ENCODE measurements around the gene PPP1R8.
A peak's percentile ranks its signal among the peaks of the same experiment; 100 is the strongest.

PPP1R8 gene

DNA sequence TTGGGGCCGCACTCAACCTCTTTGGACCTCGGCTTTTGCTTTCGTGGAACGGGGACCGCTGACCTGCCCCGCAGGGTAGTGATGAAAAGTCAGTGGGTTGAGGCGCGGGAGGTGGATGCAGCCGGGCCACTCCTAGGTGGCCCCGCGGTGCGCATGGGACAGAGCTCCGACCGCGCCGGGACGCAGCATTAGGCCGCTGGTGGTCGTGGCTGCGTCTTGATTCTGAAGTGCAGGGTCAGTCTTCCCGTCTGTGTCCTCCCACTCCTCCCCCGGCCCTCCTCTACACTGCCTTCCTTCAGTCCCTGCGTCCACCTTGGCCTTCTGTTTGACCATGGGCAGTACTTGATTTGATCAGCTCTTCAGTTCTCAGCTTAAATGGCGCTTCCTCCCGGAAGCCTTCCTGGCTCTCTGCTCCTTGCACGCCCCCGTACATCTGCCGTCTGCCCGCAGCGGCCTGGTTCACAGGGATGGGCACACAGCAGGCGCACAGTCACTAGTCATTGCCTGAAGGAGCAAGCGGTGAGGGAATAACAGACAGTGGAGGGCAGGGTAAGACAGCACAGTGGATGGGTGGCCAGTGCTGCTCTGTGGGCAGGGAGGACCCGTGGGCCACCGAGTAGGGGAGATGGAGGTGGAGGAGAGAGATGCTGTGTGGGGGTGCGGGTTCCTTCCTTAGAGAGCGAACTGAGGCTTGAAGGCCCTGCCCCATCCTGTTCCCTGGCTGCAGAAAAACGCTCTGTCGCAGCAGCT is 42.4 kb downstream of the PPP1R8 start:
- DNase-seq: peak; percentile 55

DNA sequence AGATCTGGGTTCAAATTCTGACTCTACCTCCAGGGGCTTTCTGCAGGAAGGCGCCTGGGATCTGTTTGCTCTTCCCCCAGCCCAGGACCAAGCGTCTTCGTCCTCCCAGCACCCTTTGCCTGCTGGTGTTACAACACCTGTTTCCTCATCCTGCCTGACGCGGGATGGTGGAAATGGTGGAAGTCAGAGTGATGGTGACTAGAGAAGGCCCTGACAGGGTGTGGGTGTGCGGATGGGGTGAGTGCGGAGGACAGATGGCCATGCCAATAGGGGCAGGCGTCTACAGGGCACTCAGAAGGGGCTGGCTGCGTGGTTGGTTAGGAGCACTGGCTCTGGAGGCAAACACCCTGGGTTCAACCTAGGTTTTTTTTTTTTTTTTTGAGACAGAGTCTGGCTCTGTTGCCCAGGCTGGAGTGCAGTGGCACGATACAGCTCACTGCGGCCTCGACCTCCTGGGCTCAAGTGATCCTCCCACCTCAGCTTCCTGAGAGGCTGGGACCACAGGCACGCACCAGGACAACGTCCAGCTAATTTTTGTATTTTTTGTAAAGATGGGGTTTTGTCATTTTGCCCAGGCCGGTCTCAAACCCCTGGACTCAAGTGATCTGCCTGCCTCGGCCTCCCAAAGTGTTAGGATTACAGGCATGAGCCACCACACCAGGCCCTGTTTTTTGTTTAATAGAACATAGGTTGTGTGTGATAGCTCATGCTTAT is 43.2 kb downstream of the PPP1R8 start:
- no peak for DNase-seq

DNA sequence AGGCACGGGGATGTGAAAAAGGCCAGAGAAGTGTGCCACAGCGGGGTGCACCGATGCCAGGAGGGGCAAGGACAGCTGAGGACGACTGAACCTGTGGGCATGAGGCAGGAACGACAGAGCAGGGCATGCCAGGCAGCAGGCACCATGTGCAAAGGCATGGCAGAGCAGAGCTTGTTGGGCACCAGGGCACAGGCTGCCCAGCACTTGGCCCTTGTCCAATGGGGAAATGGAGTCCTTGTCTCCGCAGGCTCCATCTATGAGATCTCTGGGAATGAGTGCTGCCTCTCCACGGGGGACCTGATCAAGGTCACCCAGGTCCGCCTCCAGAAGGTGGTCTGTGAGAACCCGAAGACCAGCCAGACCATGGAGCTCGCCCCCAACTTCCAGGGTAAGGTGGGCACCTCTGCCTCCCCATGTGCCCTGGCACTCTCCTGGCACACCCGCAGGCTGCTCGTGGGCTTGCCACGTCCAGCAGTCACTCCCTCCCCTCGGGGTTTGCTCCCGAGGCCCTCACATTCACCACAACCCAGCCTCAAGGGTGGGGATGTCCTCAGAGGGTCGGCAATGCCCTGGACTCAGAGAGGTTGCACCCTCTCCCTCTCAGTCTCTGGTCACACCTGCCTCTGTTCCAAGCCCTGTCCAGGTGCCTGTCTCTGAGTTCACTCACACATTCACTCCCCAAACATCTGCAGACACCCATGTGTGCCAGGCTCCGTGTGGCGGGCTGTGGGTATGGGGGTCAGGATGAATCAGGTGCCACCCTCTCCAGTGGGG is 45.9 kb downstream of the PPP1R8 start:
- no peak for DNase-seq

DNA sequence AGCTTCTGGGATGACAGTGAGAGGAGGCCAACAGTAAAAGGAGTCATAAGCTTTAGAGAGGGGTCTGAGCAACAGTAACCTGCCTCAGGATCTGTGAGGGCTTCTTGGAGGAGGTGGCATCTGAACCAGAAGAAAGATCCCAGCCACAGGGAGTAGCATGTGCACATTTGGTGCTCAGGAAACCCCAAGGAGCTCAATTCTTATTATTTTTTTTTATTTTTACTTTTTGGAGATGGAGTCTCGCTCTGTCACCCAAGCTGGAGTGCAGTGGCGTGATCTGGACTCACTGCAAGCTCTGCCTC is 46.5 kb downstream of the PPP1R8 start:
- no peak for DNase-seq

DNA sequence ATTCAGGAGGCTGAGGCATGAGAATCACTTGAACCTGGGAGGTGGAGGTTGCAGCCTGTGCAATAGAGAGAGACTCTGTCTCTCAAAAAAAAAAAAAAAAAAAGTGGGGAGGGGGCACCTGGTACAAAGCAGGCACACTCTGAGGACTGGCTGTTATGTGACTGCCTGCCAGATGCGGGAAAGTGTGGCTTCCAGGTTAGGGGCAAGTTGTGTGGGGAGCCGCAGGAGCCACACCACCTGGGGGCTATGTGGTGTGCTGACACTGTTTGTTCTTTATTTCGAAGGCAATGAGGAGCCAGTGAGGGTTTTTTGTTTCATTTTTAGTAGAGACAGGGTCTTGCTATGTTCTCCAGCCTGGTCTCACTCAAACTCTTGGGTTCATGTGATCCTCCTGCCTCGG is 47.5 kb downstream of the PPP1R8 start:
- no peak for DNase-seq

DNA sequence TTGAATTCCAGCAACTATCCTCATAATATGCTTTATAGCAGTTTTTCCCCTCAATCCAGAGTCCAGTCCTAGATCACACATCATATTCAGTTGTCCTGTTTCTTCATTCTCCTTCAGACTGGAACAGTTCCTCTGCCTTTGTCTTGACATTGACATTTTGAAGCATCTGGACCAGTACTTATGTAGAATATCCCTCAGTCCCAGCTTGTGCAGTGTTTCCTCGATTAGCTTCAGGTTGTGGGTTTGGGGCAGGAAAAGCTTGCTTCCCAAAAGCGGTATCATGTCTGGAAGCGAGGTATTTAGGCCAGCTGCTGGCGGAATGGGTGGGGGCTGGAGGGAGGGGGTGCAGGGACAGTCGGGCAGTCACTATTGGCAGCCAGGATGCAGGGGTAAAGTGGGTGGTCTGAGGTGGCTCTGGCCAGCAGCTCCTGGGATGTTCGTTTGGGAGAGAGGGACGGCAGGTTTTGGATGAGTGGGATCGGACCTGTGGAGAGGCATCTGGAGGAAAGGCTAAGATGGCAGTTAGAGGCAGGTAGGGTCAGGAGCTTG is 48.3 kb downstream of the PPP1R8 start:
- DNase-seq: no peak

DNA sequence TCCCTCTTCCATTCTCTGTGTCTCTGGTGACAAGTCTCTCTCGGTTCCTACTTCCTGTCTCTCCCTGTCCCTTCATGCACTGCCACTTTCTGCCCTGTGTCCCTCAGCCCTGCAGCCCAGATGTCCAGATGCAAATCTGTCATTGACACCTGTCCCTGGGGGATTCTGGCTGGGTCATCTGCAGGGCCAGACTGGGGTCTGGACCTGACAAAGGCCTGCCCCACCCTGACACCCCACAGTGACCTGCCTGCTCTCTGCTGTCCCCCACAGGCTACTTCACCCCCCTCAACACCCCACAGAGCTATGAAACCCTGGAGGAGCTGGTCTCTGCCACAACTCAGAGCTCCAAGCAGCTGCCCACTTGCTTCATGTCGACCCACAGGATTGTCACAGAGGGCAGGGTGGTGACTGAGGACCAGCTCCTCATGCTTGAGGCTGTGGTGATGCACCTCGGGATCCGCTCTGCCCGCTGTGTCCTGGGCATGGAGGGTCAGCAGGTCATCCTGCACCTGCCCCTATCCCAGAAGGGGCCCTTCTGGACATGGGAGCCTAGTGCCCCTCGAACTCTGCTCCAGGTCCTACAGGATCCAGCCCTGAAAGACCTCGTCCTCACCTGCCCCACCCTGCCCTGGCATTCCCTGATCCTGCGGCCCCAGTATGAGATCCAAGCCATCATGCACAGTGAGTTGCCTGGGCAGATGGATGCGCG is 48.9 kb downstream of the PPP1R8 start:
- DNase-seq: no peak

DNA sequence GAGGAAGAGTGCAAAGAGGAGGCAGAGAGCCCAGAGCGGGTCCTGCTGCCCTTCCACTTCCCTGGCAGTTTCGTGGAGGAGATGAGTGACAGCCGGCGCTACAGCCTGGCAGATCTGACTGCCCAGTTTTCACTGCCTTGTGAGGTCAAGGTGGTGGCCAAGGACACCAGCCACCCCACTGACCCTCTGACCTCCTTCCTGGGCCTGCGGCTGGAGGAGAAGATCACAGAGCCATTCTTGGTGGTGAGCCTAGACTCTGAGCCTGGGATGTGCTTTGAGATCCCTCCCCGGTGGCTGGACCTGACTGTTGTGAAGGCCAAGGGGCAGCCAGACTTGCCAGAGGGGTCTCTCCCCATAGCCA is 51.9 kb downstream of the PPP1R8 start:
- DNase-seq: no peak

DNA sequence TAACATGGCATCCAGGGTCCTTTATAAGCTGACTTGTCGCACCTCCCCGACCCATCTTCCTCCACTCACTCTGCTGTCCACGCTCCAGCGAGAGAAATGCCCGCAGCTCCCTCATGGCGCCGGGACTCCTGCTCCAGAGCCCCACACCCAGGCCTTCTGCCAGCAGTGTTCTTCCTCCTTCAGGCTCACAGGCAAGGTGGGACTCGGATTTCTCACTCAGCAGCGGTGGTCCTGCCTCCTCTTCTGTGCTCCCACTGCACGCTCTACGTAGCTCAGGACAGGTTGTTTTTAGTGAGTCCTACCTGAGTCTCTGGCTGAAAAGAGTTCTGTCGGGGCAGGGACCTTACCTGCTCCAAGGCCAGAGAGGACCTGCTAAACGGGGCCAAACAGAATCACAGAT is 53.0 kb downstream of the PPP1R8 start:
- no peak for DNase-seq

DNA sequence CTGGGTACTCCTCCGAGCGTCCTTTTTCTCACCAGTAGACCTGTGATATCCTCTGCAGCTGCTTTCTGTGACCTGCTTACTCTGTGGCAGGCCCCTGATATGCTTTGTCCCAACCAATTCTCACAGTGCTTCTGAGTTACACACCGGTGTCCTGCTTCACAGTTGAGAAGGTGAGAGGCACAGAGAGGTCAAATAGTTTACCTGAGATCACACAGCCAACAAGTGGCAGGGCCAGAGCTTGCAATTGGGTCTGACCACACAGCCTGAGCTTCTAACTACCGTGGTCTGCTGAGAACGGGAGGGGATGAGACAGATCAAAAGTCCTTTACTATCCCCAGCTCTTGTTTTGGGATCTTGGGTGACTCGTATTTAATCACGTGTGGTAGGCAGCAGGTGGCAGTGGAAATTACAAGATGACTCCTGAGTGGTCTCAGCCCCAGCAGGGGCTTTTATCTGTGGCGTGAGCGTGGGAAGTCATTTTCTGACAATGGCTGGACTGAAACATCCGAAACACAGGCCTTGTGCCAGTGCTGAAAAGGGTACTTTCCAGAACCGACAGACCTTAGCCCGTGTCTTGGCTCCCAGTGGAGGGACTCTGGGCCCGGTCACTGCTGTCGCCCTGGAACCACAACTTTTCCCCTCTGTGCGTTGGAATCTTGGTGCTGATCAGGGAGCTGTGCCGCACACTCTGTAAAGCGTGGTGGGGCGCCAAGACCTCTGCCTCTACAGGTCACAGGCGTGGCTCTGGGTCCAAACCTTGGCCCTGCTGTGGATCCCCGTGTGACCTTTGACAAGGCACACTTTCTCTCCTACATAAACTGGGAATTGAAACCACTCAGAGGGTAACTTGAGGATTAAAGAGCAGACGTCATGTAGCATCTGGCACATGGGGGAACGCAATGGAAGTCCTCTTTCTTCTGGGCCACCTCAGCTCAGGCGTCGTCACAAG is 53.7 kb downstream of the PPP1R8 start:
- peak; percentile 11 for DNase-seq

DNA sequence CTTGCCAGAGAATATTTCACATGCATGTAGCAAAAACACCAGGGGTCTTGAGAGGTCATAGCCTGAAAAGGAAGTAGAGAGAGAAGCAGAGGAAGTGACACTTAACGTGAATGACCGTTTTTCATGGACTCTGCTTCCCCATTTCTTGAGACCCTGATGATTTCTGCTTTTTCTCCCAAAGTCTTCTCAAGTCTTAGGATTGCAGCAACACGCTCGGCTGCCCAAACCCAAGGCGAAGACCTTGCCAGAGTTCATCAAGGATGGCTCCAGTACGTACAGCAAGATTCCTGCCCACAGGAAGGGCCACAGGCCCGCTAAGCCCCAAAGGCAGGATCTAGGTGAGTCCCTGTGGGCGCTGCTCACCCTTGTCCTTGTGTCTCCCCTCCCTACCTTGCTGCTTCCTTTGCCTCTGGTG is 54.5 kb downstream of the PPP1R8 start:
- DNase-seq: no peak

DNA sequence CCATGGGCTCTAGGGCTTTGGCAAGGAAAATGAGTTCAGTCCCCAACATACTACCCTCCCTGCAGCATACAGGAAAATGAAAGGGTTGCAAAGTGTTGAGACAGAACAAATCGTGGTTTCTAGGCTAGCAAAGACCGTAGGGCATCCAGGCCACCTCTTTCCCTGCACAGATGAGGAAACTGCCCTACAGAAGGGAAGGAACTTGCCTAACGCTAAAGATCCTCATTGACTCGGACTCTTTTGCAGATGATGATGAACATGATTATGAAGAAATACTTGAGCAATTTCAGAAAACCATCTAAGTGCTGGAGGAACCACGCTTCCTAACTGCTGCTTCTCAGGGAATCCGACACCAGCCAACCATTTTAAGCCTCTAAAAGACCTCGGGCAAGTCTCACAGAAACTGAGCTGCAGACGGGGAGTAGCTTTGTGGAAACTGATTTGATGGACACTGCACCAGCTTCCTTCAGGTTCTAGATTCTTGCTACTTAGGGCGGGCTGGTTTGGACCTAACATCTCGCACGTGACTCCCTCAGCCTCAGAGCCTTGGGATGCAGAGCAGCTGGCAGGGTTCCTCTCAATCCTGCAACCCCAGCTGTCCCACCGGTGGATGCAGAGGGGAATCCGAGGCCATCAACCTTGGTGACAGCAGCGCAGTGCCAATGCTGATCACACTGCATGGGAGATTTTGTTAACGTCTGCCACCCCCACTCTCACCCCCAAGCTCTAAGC is 55.2 kb downstream of the PPP1R8 start:
- no peak for DNase-seq

DNA sequence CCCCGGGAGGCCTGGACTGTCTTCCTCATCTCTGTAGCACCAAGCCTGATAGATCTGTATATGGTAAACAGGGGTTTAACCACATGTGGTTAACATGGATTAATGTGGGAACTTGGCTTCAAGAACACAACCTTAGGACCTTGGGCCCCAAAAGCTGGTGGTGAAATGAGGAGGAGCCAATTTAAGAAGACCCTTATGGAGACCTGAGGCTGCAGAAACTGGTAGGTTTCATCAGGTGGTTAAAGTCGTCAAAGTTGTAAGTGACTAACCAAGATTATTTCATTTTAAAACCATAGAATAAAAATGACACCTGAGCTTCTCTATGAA is 55.7 kb downstream of the PPP1R8 start:
- no peak for DNase-seq

DNA sequence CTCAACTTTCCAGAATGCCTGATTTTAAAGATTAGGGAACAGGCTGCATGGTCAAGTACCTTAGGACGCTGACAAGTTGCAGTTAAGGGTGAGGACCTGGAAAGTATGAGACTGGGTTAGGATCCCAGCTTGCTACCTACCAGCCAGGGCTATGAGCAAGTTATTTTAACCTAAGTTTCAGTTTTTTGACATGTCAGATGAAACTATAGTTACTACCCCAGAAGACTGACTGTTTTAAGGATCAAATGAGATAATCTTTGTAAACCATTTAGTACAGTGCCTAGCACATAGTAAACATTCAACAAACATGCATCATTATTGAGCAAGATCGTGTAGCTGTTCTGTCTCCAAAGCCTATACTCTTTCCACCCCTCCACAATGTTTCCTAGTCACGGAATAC is 56.2 kb downstream of the PPP1R8 start:
- DNase-seq: no peak

DNA sequence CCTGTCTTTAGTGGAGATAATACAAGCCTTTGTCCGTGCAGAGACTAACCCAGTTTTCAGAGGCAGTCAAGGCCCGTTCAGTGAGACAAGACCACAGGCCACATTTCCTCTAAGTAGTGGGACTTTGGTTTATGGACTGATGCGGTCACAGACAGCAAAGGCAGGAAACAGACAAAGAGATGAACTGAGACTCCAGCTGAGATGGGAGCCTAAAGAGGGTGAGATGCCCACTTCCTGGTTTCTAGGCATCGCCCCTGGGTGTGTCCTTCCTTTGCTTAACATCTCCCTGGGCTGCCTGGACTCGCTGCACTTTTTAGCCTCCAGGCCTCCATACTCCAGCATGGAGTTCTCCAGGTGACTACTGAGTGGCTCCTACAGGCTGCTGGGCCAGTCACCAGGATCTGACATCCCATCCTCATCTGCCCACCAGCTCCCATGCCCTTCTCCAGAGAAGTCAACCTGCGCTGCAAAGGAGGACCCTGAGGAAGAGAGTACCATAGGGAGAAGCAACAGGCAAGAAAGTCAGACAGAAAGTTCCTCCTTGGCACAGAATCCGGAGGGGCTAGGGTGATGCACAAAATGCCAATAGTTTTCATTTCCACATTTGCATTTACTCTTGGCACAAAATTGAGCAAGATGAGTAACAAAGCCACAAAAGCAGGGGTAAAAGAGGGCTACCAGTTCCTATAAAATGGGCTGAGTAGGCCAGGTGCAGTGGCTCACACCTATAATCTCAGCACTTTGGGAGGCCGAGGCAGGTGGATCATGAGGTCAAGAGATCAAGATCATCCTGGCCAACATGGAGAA is 56.8 kb downstream of the PPP1R8 start:
- peak; percentile 15 for DNase-seq

DNA sequence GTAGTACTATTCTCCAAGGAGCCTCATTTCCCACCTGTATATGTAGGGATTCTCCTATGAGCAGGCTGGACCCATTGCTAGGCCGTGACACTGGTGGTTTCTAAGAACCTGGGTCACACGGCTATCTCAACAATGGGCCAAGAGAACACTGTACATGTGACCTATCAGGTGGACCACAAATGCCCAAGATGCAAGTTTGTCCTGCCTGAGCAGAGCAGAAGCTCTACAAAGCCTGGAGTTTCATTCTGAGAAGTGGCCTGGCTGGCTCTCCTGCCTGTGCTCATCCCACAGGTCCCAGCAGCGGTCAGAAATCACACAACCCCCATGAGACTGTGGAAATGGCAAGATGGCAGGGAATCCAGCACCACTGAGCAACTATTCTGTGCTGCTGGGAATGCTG is 58.9 kb downstream of the PPP1R8 start:
- no peak for DNase-seq

DNA sequence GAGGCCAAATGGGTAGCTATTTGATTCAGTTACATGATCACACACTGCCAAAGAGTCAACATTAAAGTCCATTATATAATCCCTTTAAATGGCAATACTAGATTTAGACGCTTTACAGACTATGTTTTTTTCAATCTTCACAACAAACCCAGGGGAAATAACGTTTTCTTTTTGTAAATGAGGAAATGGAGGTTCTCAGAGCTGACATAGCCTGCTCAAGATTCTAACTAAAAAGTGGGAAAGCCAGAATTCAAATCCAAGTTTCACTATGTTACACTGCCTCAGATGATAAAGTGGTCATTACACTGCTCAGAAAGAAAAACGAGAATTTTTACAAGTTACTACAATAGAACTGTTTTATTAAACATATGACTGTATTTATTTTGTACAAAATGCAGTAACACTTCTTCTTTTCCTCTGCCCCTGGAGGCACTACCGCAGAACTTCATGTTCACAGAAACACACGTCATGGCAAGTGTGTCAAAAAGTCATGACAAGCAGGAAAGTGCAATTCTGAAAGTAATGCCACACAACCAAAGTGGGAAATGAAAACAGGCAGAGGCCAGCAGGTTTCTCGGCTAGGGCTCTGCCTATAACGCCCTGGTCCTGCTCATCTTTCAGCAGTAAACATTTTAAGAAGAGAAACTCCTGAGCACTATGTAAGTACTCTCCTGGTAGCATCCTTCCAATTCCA is 60.8 kb downstream of the PPP1R8 start:
- peak; percentile 53 for DNase-seq

DNA sequence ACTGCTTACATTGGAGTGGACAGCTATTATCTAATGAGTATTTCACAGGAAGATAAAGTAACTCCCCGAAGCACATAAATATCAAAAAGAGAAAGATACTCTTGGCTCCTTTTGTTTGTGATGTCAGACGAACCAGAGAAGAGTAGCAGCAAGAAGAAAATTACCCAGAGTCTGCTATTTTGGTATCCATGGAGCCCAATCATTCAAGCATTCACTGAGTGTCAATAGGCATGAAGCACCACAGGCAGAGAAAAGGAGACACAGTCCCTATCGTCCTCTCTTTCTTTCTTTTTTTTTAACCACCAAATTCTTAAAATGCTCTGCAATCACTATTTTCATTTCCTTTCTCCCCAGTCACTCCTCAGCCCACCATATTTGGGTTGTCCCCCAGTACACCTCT is 63.9 kb downstream of the PPP1R8 start:
- no peak for DNase-seq
